ENCODE results near the gene PRR12. TPM values are rescaled to one million over a fixed set of nuclear protein-coding genes. Genes with fewer than 3 reads are reported as not detected.

PRR12 gene
- total RNA-seq, 1 donor from 2014 or later: 58.5 TPM

DNA sequence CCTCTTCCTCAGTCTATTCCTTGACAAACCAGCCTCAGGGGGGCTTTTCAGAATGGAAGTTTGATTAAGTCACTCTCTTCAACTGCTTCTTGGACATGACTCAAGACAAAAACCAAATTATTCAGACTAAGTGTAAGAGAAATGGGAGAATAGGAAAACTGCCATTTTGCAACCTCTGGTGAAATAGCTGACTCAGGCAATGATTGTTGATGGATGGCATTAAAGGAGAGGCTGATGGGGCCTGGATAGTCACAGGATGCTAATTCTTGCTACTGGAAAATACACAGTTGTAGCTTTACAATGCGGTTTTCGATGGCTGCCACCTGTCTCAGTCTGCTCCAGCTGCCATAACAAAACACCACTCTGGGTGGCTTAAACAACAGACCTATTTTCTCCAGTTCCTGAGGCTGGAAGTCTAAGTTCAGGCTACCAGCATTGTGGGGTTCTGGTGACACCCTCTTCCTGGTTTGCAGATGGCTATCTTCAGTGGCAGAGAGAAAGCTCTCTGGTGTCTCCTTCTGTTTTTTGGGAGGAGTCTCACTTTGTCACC, 16.7 kb upstream of the PRR12 start:
- Mint-ChIP-seq H3K27me3 (ENCODE audit: low read depth) (no peaks in the 10 kb centered on the region), H3K4me1 (peaks cover 15% of the 10 kb centered on the region), H3K27ac (no peak overlapping the region), H3K9me3 (no peaks in the 10 kb centered on the region), H3K36me3 (peaks cover 2% of the 10 kb centered on the region), H3K4me3 (no peak overlapping the region)
- DNase-seq (ENCODE audit: low spot score in 2 of 2, unreplicated experiment in 2 of 2): no peak
- TF ChIP-seq, protein P1, sequence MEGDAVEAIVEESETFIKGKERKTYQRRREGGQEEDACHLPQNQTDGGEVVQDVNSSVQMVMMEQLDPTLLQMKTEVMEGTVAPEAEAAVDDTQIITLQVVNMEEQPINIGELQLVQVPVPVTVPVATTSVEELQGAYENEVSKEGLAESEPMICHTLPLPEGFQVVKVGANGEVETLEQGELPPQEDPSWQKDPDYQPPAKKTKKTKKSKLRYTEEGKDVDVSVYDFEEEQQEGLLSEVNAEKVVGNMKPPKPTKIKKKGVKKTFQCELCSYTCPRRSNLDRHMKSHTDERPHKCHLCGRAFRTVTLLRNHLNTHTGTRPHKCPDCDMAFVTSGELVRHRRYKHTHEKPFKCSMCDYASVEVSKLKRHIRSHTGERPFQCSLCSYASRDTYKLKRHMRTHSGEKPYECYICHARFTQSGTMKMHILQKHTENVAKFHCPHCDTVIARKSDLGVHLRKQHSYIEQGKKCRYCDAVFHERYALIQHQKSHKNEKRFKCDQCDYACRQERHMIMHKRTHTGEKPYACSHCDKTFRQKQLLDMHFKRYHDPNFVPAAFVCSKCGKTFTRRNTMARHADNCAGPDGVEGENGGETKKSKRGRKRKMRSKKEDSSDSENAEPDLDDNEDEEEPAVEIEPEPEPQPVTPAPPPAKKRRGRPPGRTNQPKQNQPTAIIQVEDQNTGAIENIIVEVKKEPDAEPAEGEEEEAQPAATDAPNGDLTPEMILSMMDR (IDR thresholded peaks at IDR 0.05; ENCODE audit: unreplicated experiment): no peak

DNA sequence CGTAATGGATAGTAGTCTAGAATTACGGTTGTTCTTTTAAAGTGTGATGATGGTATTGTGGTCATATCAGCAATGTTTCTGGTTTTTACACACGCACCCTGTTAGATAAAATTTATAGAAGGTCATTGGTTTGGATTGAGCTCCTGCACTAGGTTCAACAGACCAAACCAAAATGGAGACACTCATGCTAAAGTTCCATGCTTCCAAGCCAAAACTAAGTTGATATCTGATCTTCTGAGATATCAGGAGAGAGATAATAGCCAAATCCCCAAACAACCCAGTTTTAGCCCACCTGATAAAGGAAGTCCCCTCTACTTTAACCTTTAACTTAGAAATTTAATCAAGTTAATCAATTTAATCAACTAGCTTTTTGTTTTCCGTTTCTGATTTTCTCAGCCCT, 11.8 kb upstream of the PRR12 start:
- Mint-ChIP-seq H3K36me3 (peaks cover under 1% of the 10 kb centered on the region), H3K9me3 (no peaks in the 10 kb centered on the region), H3K27ac (no peak overlapping the region), H3K27me3 (ENCODE audit: low read depth) (no peaks in the 10 kb centered on the region), H3K4me3 (peak overlapping the region; percentile 93), H3K4me1 (peaks cover 19% of the 10 kb centered on the region)
- DNase-seq (ENCODE audit: low spot score in 2 of 2, unreplicated experiment in 2 of 2): no peak
- TF ChIP-seq, protein P1 (IDR thresholded peaks at IDR 0.05; ENCODE audit: unreplicated experiment): no peak

DNA sequence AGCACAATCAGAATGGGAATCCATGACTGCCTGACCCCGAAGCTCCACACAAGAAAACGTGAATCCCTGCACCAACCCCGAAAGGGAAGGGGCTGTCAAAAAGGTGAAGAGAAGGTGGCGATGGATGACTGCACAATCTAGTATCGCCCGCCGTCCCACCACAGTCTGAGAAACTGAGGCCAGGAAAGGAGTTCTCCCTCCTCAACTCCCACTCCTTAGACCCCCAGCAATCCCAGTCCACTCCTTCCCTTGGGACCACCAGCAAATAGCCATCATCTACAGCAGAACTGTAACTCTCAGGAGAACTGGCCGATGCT, 11.1 kb upstream of the PRR12 start:
- Mint-ChIP-seq H3K4me1 (peaks cover 19% of the 10 kb centered on the region), H3K27ac (peak overlapping the region; percentile 94), H3K4me3 (peak overlapping the region; percentile 93), H3K9me3 (no peaks in the 10 kb centered on the region), H3K36me3 (no peaks in the 10 kb centered on the region), H3K27me3 (ENCODE audit: low read depth) (no peaks in the 10 kb centered on the region)
- TF ChIP-seq, protein P1 (IDR thresholded peaks at IDR 0.05; ENCODE audit: unreplicated experiment): no peak
- no peak for DNase-seq (ENCODE audit: low spot score in 2 of 2, unreplicated experiment in 2 of 2)

DNA sequence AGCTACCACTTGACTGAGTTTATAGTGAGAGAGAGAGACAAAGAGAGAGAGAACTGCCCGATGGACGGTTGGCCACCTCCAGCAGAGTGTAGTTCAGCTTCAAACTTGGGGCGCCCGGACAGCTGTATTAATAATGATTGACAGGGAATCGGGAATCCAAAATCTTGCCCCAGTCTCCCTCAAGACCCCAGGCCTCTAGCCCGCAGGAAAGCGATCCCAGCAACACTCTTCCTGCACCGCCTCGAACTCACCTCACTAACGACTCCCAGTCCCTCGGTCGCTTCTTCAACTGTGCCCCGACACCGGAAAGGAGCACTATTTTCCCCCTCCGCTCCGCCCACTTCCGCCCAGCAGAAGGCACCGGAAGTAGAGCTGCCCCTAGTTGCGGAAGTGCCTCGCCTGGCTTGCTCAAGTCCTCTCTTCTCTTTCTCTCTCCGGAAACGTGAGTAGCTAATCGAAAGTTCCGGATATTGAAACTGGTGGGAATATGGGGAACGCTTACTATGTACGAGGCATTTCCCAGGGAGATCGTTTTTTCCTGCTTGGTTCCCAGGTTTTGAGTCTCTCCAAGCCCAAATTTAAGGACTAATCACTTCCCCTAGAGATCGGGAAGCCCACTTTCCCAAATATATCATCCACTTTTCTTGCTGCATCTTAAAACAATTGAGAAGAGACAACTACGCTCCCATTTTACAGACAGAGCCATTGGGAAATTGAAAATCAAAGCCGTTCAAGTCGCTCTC, 10.5 kb upstream of the PRR12 start, which contains the start of gene NOSIP:
Gene NOSIP, minus strand, starts transcription at position 293 of the 743 bp plus-strand sequence. CDS start 19,865 bp downstream, outside the sequence.
- TF ChIP-seq, protein P1 (IDR thresholded peaks at IDR 0.05; ENCODE audit: unreplicated experiment): no peak
- peak; percentile 91 to 94 for DNase-seq (ENCODE audit: low spot score in 2 of 2, unreplicated experiment in 2 of 2)
- peak within 1 kb of the TSS; percentile 93 for H3K4me3 Mint-ChIP-seq
- H3K4me1 Mint-ChIP-seq: peaks cover 19% of the 10 kb centered on the region
- no peaks in the 10 kb centered on the region for H3K27me3 Mint-ChIP-seq (ENCODE audit: low read depth)
- no peaks in the 10 kb centered on the region for H3K9me3 Mint-ChIP-seq
- peak within 1 kb of the TSS; percentile 94 for H3K27ac Mint-ChIP-seq
- H3K36me3 Mint-ChIP-seq: no peaks in the 10 kb centered on the region

DNA sequence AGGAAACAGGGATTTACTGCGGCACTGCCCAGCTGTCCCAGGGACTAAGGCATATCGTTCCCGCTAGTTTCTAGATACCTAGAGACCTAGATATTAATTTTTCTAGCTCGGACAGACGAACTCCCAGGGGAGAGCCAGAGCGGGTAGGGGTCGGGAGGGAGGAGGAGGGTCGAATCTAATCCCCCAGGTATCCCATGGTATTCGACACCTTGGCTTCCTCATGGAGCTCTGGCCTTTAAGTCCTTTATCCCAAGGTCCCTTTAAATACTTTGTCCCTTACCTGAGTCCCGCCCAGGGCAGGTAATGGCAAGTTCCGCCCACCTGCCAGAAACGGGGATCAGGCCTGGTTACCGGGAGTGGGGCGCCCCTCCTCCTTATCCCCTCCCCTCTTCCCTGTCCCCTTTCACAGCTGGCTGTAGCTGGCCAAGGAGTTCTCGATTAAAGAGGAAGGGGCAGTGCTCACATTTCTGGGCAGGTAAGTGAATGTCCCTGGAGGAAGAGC, 9.9 kb upstream of the PRR12 start, which contains the start of gene PRRG2:
Gene PRRG2, plus strand, starts transcription at position 310 of the 502 bp plus-strand sequence. CDS start 1,904 bp downstream, outside the sequence.
- Mint-ChIP-seq H3K27me3 (ENCODE audit: low read depth) (no peaks in the 10 kb centered on the region), H3K27ac (peak within 1 kb of the TSS; percentile 94), H3K4me3 (peak within 1 kb of the TSS; percentile 93), H3K36me3 (no peaks in the 10 kb centered on the region), H3K9me3 (no peaks in the 10 kb centered on the region), H3K4me1 (peaks cover 19% of the 10 kb centered on the region)
- TF ChIP-seq, protein P1 (IDR thresholded peaks at IDR 0.05; ENCODE audit: unreplicated experiment): no peak
- no peak for DNase-seq (ENCODE audit: low spot score in 2 of 2, unreplicated experiment in 2 of 2)

Data from mesothelial cell of epicardium (in vitro differentiated cells).